Activated T-cell treated with anti-CD3 and anti-CD28 coated beads, Interleukin-2, amount 50 U/mL, for 72 hours (primary cell): ENCODE data around the gene PTPRR. TPM values are rescaled to one million over a fixed set of nuclear protein-coding genes. Genes with fewer than 3 reads are reported as not detected.
A peak's percentile ranks its signal among the peaks of the same experiment; 100 is the strongest.

Experiments
- ATAC-seq, 2 donors: fragments of 150-1000 bp; cut with Tn5 transposase; replicated peaks in 1 of 2; 2 replicates each; pipeline ENCODE4 v1.10.0; 2021; ENCODE audit warnings: moderate library complexity in 2 of 2, mild to moderate bottlenecking in 1 of 2
- DNase-seq, 2 donors: peaks; one replicate each; pipeline ENCODE4 v3.0.0; 2021 to 2022; ENCODE audit warnings: mixed read lengths in 1 of 2
- H3K27ac Mint-ChIP-seq: one replicate; pipeline ENCODE4 v1.8.0; 2022; ENCODE audit warnings: mild to moderate bottlenecking, moderate library complexity, mixed read lengths
- H3K27me3 Mint-ChIP-seq: one replicate; pipeline ENCODE4 v1.8.0; 2022; ENCODE audit warnings: low read depth, mixed read lengths
- H3K36me3 Mint-ChIP-seq, 2 donors: one replicate each; pipeline ENCODE4 v1.8.0; 2022; ENCODE audit warnings: mixed read lengths in 2 of 2, mild to moderate bottlenecking in 1 of 2; ENCODE audit not compliant: insufficient read depth in 2 of 2
- H3K4me1 Mint-ChIP-seq: one replicate; pipeline ENCODE4 v1.8.0; 2022; ENCODE audit warnings: low read depth, mixed read lengths
- H3K4me3 Mint-ChIP-seq, 2 donors: one replicate each; pipeline ENCODE4 v1.8.0; 2022; ENCODE audit warnings: mild to moderate bottlenecking in 2 of 2, mixed read lengths in 2 of 2, moderate library complexity in 2 of 2
- H3K9me3 Mint-ChIP-seq, 2 donors: one replicate each; pipeline ENCODE4 v1.8.0; 2022; ENCODE audit warnings: mixed read lengths in 2 of 2
- total RNA-seq, 2 donors: library from RNA; stranded (reverse); gene quantifications; one replicate each; pipeline ENCODE4 v1.2.3, GENCODE V29; 2022

Gene PTPRR
- total RNA-seq, 2 donors from 2014 or later: not detected

GRCh38 chr12:70711831-70712230 is 208.7 kb downstream of the PTPRR start:
- Mint-ChIP-seq H3K27ac (no peak overlapping the region), H3K9me3 (no peaks in the 10 kb centered on the region), H3K36me3 (no peaks in the 10 kb centered on the region), H3K27me3 (peaks cover 13% of the 10 kb centered on the region), H3K4me1 (no peaks in the 10 kb centered on the region), H3K4me3 (no peak overlapping the region)
- ATAC-seq: no peak
- DNase-seq: no peak

- Mint-ChIP-seq H3K9me3 (no peaks in the 10 kb centered on the region), H3K27me3 (peaks cover 27% of the 10 kb centered on the region), H3K4me3 (no peak overlapping the region), H3K27ac (no peak overlapping the region), H3K36me3 (no peaks in the 10 kb centered on the region), H3K4me1 (no peaks in the 10 kb centered on the region)
- ATAC-seq (no peak), DNase-seq (no peak)
These were observed 211.5 kb downstream of the PTPRR start for GRCh38 chr12:70709022-70709421.

- Mint-ChIP-seq H3K4me1 (no peaks in the 10 kb centered on the region), H3K36me3 (no peaks in the 10 kb centered on the region), H3K9me3 (no peaks in the 10 kb centered on the region), H3K4me3 (no peak overlapping the region), H3K27ac (no peak overlapping the region), H3K27me3 (peaks cover 33% of the 10 kb centered on the region)
- DNase-seq (no peak), ATAC-seq (no peak)
These were observed 213.9 kb downstream of the PTPRR start for GRCh38 chr12:70706611-70707010.

- no peak for ATAC-seq
- no peaks in the 10 kb centered on the region for H3K4me1 Mint-ChIP-seq
- H3K4me3 Mint-ChIP-seq: no peak overlapping the region
These were observed 222.2 kb downstream of the PTPRR start for GRCh38 chr12:70698345-70698744.

GRCh38 chr12:70695361-70696023 is 225.0 kb downstream of the PTPRR start:
- no peaks in the 10 kb centered on the region for H3K4me1 Mint-ChIP-seq
- no peaks in the 10 kb centered on the region for H3K9me3 Mint-ChIP-seq
- ATAC-seq (no peak), DNase-seq (no peak)
- peaks cover 3% of the 10 kb centered on the region for H3K27me3 Mint-ChIP-seq
- H3K27ac Mint-ChIP-seq: no peak overlapping the region
- no peaks in the 10 kb centered on the region for H3K36me3 Mint-ChIP-seq
- no peak overlapping the region for H3K4me3 Mint-ChIP-seq

More at GRCh38 chr12:70698345-70698744, 222.2 kb downstream of the PTPRR start:
- H3K27ac Mint-ChIP-seq: no peak overlapping the region
- no peaks in the 10 kb centered on the region for H3K36me3 Mint-ChIP-seq
- peaks cover 8% of the 10 kb centered on the region for H3K27me3 Mint-ChIP-seq
- no peak for DNase-seq
- no peaks in the 10 kb centered on the region for H3K9me3 Mint-ChIP-seq

- Mint-ChIP-seq H3K27me3 (no peaks in the 10 kb centered on the region), H3K27ac (peak overlapping the region; percentile 39), H3K36me3 (no peaks in the 10 kb centered on the region), H3K4me3 (no peak overlapping the region), H3K4me1 (no peaks in the 10 kb centered on the region), H3K9me3 (no peaks in the 10 kb centered on the region)
- no peak for ATAC-seq
- DNase-seq: no peak
These were observed 227.8 kb downstream of the PTPRR start for GRCh38 chr12:70692681-70693288.

- Mint-ChIP-seq H3K4me1 (no peaks in the 10 kb centered on the region), H3K4me3 (no peak overlapping the region), H3K36me3 (no peaks in the 10 kb centered on the region), H3K9me3 (no peaks in the 10 kb centered on the region), H3K27ac (no peak overlapping the region), H3K27me3 (no peaks in the 10 kb centered on the region)
- ATAC-seq: no peak
- no peak for DNase-seq
These were observed 229.4 kb downstream of the PTPRR start for GRCh38 chr12:70691018-70691672.

GRCh38 chr12:70686907-70687306 is 233.6 kb downstream of the PTPRR start:
- no peaks in the 10 kb centered on the region for H3K9me3 Mint-ChIP-seq
- no peaks in the 10 kb centered on the region for H3K27me3 Mint-ChIP-seq
- H3K4me1 Mint-ChIP-seq: no peaks in the 10 kb centered on the region
- no peak overlapping the region for H3K4me3 Mint-ChIP-seq
- H3K27ac Mint-ChIP-seq: no peak overlapping the region
- no peaks in the 10 kb centered on the region for H3K36me3 Mint-ChIP-seq
- DNase-seq (no peak), ATAC-seq (no peak)

- Mint-ChIP-seq H3K27ac (no peak overlapping the region), H3K9me3 (no peaks in the 10 kb centered on the region), H3K4me3 (no peak overlapping the region), H3K36me3 (no peaks in the 10 kb centered on the region), H3K27me3 (no peaks in the 10 kb centered on the region), H3K4me1 (no peaks in the 10 kb centered on the region)
- DNase-seq (no peak), ATAC-seq (no peak)
These were observed 234.2 kb downstream of the PTPRR start for GRCh38 chr12:70686299-70686698.

GRCh38 chr12:70683976-70684375 is 236.6 kb downstream of the PTPRR start:
- ATAC-seq (no peak), DNase-seq (no peak)
- Mint-ChIP-seq H3K27ac (no peak overlapping the region), H3K9me3 (no peaks in the 10 kb centered on the region), H3K4me1 (no peaks in the 10 kb centered on the region), H3K4me3 (no peak overlapping the region), H3K27me3 (no peaks in the 10 kb centered on the region), H3K36me3 (no peaks in the 10 kb centered on the region)

- H3K9me3 Mint-ChIP-seq: no peaks in the 10 kb centered on the region
- DNase-seq: no peak
- H3K36me3 Mint-ChIP-seq: no peaks in the 10 kb centered on the region
- H3K4me1 Mint-ChIP-seq: no peaks in the 10 kb centered on the region
- H3K27ac Mint-ChIP-seq: no peak overlapping the region
- H3K4me3 Mint-ChIP-seq: no peak overlapping the region
- peaks cover 6% of the 10 kb centered on the region for H3K27me3 Mint-ChIP-seq
- no peak for ATAC-seq
These were observed 248.8 kb downstream of the PTPRR start for GRCh38 chr12:70671698-70672097.

- H3K4me1 Mint-ChIP-seq: no peaks in the 10 kb centered on the region
- H3K27me3 Mint-ChIP-seq: peaks cover 6% of the 10 kb centered on the region
- DNase-seq (no peak), ATAC-seq (no peak)
- no peak overlapping the region for H3K4me3 Mint-ChIP-seq
- no peaks in the 10 kb centered on the region for H3K9me3 Mint-ChIP-seq
- H3K36me3 Mint-ChIP-seq: no peaks in the 10 kb centered on the region
- H3K27ac Mint-ChIP-seq: no peak overlapping the region
These were observed 249.6 kb downstream of the PTPRR start for GRCh38 chr12:70670948-70671347.

- Mint-ChIP-seq H3K4me3 (no peak overlapping the region), H3K9me3 (no peaks in the 10 kb centered on the region), H3K36me3 (no peaks in the 10 kb centered on the region), H3K27me3 (peaks cover 6% of the 10 kb centered on the region), H3K4me1 (no peaks in the 10 kb centered on the region), H3K27ac (no peak overlapping the region)
- no peak for ATAC-seq
- no peak for DNase-seq
These were observed 253.3 kb downstream of the PTPRR start for GRCh38 chr12:70667253-70667652.
